ENCODE measurements around the gene TTC19. TPM values are rescaled to one million over a fixed set of nuclear protein-coding genes. Genes with fewer than 3 reads are reported as not detected.
"Not testable (repeated sequence)": the region's sequence is repeated elsewhere in the genome, so short reads cannot be mapped to it uniquely, and the experiment has no call there.

Gene TTC19
- total RNA-seq, 1 experiment from 2014 or later: 43.7 TPM

- in situ Hi-C loops (cut with HindIII; ENCODE audit: low pct_unique_long_range_greater_than_20kb, low sequenced_read_pairs): no loop called here
- DNase-seq (ENCODE audit: low read depth, low spot score): no peak
Observed at GRCh38 chr17:16005636-16006035, 6.0 kb downstream of the TTC19 start.

- no peak for DNase-seq (ENCODE audit: low read depth, low spot score)
- in situ Hi-C loops (cut with HindIII; ENCODE audit: low pct_unique_long_range_greater_than_20kb, low sequenced_read_pairs): no loop called here
Observed at GRCh38 chr17:16007439-16007838, 7.8 kb downstream of the TTC19 start.

GRCh38 chr17:16013943-16014407, 14.4 kb downstream of the TTC19 start:
- in situ Hi-C loops (cut with HindIII; ENCODE audit: low pct_unique_long_range_greater_than_20kb, low sequenced_read_pairs): no loop called here
- peak; percentile 73 for DNase-seq (ENCODE audit: low read depth, low spot score)

GRCh38 chr17:16019347-16019746, 19.7 kb downstream of the TTC19 start:
- no peak for DNase-seq (ENCODE audit: low read depth, low spot score)
- in situ Hi-C loops (cut with HindIII; ENCODE audit: low pct_unique_long_range_greater_than_20kb, low sequenced_read_pairs): no loop called here

GRCh38 chr17:16023881-16024280, 24.3 kb downstream of the TTC19 start:
- in situ Hi-C loops (cut with HindIII; ENCODE audit: low pct_unique_long_range_greater_than_20kb, low sequenced_read_pairs): no loop called here
- DNase-seq (ENCODE audit: low read depth, low spot score): no peak

- in situ Hi-C loops (cut with HindIII; ENCODE audit: low pct_unique_long_range_greater_than_20kb, low sequenced_read_pairs): no loop called here
- no peak for DNase-seq (ENCODE audit: low read depth, low spot score)
Observed at GRCh38 chr17:16025202-16025601, 25.6 kb downstream of the TTC19 start.

GRCh38 chr17:16026895-16027294, 27.3 kb downstream of the TTC19 start:
- in situ Hi-C loops (cut with HindIII; ENCODE audit: low pct_unique_long_range_greater_than_20kb, low sequenced_read_pairs): no loop called here
- no peak for DNase-seq (ENCODE audit: low read depth, low spot score)

- in situ Hi-C loops (cut with HindIII; ENCODE audit: low pct_unique_long_range_greater_than_20kb, low sequenced_read_pairs): no loop called here
- DNase-seq (ENCODE audit: low read depth, low spot score): peak; percentile 78
Observed at GRCh38 chr17:16027708-16028584, 28.3 kb downstream of the TTC19 start.

GRCh38 chr17:16033729-16034349, 34.2 kb downstream of the TTC19 start:
- DNase-seq (ENCODE audit: low read depth, low spot score): no peak
- in situ Hi-C loops (cut with HindIII; ENCODE audit: low pct_unique_long_range_greater_than_20kb, low sequenced_read_pairs): no loop called here

- in situ Hi-C loops (cut with HindIII; ENCODE audit: low pct_unique_long_range_greater_than_20kb, low sequenced_read_pairs): no loop called here
- DNase-seq (ENCODE audit: low read depth, low spot score): no peak
Observed at GRCh38 chr17:16036261-16036660, 36.6 kb downstream of the TTC19 start.

- no peak for DNase-seq (ENCODE audit: low read depth, low spot score)
- in situ Hi-C loops (cut with HindIII; ENCODE audit: low pct_unique_long_range_greater_than_20kb, low sequenced_read_pairs): no loop called here
Observed at GRCh38 chr17:16037636-16038035, 38.0 kb downstream of the TTC19 start.

- no peak for DNase-seq (ENCODE audit: low read depth, low spot score)
- in situ Hi-C loops (cut with HindIII; ENCODE audit: low pct_unique_long_range_greater_than_20kb, low sequenced_read_pairs): no loop called here
Observed at GRCh38 chr17:16040710-16041251, 41.2 kb downstream of the TTC19 start.

- in situ Hi-C loops (cut with HindIII; ENCODE audit: low pct_unique_long_range_greater_than_20kb, low sequenced_read_pairs): no loop called here
- no peak for DNase-seq (ENCODE audit: low read depth, low spot score)
Observed at GRCh38 chr17:16044487-16044886, 44.9 kb downstream of the TTC19 start.

- no peak for DNase-seq (ENCODE audit: low read depth, low spot score)
- in situ Hi-C loops (cut with HindIII; ENCODE audit: low pct_unique_long_range_greater_than_20kb, low sequenced_read_pairs): no loop called here
Observed at GRCh38 chr17:16046966-16047365, 47.3 kb downstream of the TTC19 start.

- in situ Hi-C loops (cut with HindIII; ENCODE audit: low pct_unique_long_range_greater_than_20kb, low sequenced_read_pairs): no loop called here
- no peak for DNase-seq (ENCODE audit: low read depth, low spot score)
Observed at GRCh38 chr17:16048811-16049449, 49.3 kb downstream of the TTC19 start.

GRCh38 chr17:16050844-16051243, 51.2 kb downstream of the TTC19 start:
- in situ Hi-C loops (cut with HindIII; ENCODE audit: low pct_unique_long_range_greater_than_20kb, low sequenced_read_pairs): no loop called here

GRCh38 chr17:16052486-16052885, 52.9 kb downstream of the TTC19 start:
- DNase-seq (ENCODE audit: low read depth, low spot score): no peak
- in situ Hi-C loops (cut with HindIII; ENCODE audit: low pct_unique_long_range_greater_than_20kb, low sequenced_read_pairs): no loop called here

More at GRCh38 chr17:16050844-16051243, 51.2 kb downstream of the TTC19 start:
- no peak for DNase-seq (ENCODE audit: low read depth, low spot score)

GRCh38 chr17:16055139-16055538, 55.5 kb downstream of the TTC19 start:
- in situ Hi-C loops (cut with HindIII; ENCODE audit: low pct_unique_long_range_greater_than_20kb, low sequenced_read_pairs); DNase-seq (ENCODE audit: low read depth, low spot score): not testable (repeated sequence)

Data from SK-MEL-5 (cell line).